HCT116 (cell line): ENCODE results near the gene PRKAG2. TPM values are rescaled to one million over a fixed set of nuclear protein-coding genes. Genes with fewer than 3 reads are reported as not detected.

Experiments used
- ATAC-seq: fragments of 200-7000 bp; cut with Tn5 transposase; 2 replicates; pipeline ENCODE4 v1.9.1; 2020; ENCODE audit warnings: mild to moderate bottlenecking, moderate library complexity
- BruUV-seq: library from RNA; stranded (reverse); fragments of 400-500 nt; replicated peaks from 2 replicates; lab custom pipeline; 2021; lab: Mats Ljungman, UMichigan
- CTCF ChIA-PET: fragments of 300-600 bp; sonication (Branson Sonifier 250); formaldehyde crosslinking; loops from one replicate; lab custom pipeline; 2021; ENCODE audit warnings: antibody characterized with exemption; lab: Charles Lee
- POLR2A ChIA-PET: fragments of 300-600, 350-600 bp; sonication (Branson Sonifier 250); formaldehyde crosslinking; loops from one replicate; lab custom pipeline; 2021; ENCODE audit warnings: antibody characterized with exemption; lab: Charles Lee
- RAD21 ChIA-PET, 2 experiments: fragments of 300-600 bp; sonication (Branson Sonifier 250); formaldehyde crosslinking; loops; one replicate each; lab custom pipeline; 2023; ENCODE audit warnings: low total read pairs in 2 of 2; ENCODE audit not compliant: uncharacterized antibody in 2 of 2, unreplicated experiment in 2 of 2, low non-redundant PET in 1 of 2; lab: Charles Lee
- DNase-seq: peaks from one replicate; pipeline ENCODE4 v3.0.0-alpha.2; 2010; ENCODE audit warnings: low read depth, low spot score
- H2AFZ ChIP-seq: fragments of 200-600 bp; shearing (Covaris generic), sonication (generic); 2 replicates; pipeline ENCODE4 v1.6.1; 2017; ENCODE audit warnings: low read depth, mixed run types, mixed read lengths, antibody characterized with exemption, low read length; ENCODE audit not compliant: poor library complexity, severe bottlenecking
- H3K27ac ChIP-seq: 2 replicates; pipeline ENCODE4 v1.5.1; 2012; ENCODE audit warnings: low read depth, low read length
- H3K27me3 ChIP-seq: fragments of 200-600 bp; sonication (generic); 2 replicates; pipeline ENCODE4 v1.6.1; 2016; ENCODE audit warnings: mixed run types, low read length, mixed read lengths; ENCODE audit not compliant: insufficient read depth
- H3K36me3 ChIP-seq, 2 experiments: fragments of 200-500 bp in 1 of 2; fragments of 200-600 bp in 1 of 2; sonication (Bioruptor generic) in 1 of 2; sonication (generic) in 1 of 2; 2 replicates each; pipeline versions ENCODE4 v1.5.1 to v1.6.1; 2014 to 2016; ENCODE audit warnings: low read length in 2 of 2, inconsistent platforms in 1 of 2, mixed read lengths in 1 of 2, mixed run types in 1 of 2; ENCODE audit not compliant: insufficient read depth in 2 of 2, control insufficient read depth in 1 of 2
- H3K4me1 ChIP-seq, 2 experiments: fragments of 200-600 bp in 1 of 2; sonication (generic) in 1 of 2; 2 replicates each; pipeline versions ENCODE4 v1.5.1 to v1.6.1; 2012 to 2017; ENCODE audit warnings: low read length in 2 of 2, inconsistent platforms in 1 of 2, mild to moderate bottlenecking in 1 of 2, mixed read lengths in 1 of 2, mixed run types in 1 of 2, moderate library complexity in 1 of 2; ENCODE audit not compliant: insufficient read depth in 2 of 2, control insufficient read depth in 1 of 2
- H3K4me2 ChIP-seq: fragments of 200-600 bp; sonication (generic); 2 replicates; pipeline ENCODE4 v1.6.1; 2017; ENCODE audit warnings: mixed run types, low read length, mixed read lengths
- H3K4me3 ChIP-seq, 2 experiments: fragments of 200-600 bp in 1 of 2; sonication (generic) in 1 of 2; replicated peaks in 1 of 2; 2 replicates each; pipeline ENCODE4 v1.5.1; 2011 to 2016; ENCODE audit warnings: low read length in 2 of 2, control low read depth in 1 of 2, low read depth in 1 of 2, mild to moderate bottlenecking in 1 of 2, mixed read lengths in 1 of 2, mixed run types in 1 of 2
- H3K79me2 ChIP-seq: fragments of 200-600 bp; sonication (generic); 2 replicates; pipeline ENCODE4 v1.6.1; 2017; ENCODE audit warnings: mild to moderate bottlenecking, mixed run types, low read length, moderate library complexity, mixed read lengths; ENCODE audit not compliant: insufficient read depth
- H3K9ac ChIP-seq: fragments of 200-600 bp; sonication (generic); 2 replicates; pipeline ENCODE4 v1.6.1; 2016; ENCODE audit warnings: low read length, mixed read lengths
- H3K9me2 ChIP-seq: fragments of 200-600 bp; sonication (generic), shearing (Covaris generic); 2 replicates; pipeline ENCODE4 v1.6.1; 2017; ENCODE audit warnings: mixed run types, mild to moderate bottlenecking, moderate library complexity; ENCODE audit not compliant: insufficient read depth
- H3K9me3 ChIP-seq, 2 experiments: fragments of 200-500 bp in 1 of 2; fragments of 200-600 bp in 1 of 2; sonication (Bioruptor generic) in 1 of 2; sonication (generic) in 1 of 2; 2 replicates each; pipeline ENCODE4 v1.6.1; 2014 to 2017; ENCODE audit warnings: low read length in 2 of 2, mixed read lengths in 2 of 2, inconsistent platforms in 1 of 2, low read depth in 1 of 2, mild to moderate bottlenecking in 1 of 2, mixed run types in 1 of 2, moderate library complexity in 1 of 2; ENCODE audit not compliant: control insufficient read depth in 1 of 2, insufficient read depth in 1 of 2
- H4K20me1 ChIP-seq: fragments of 200-600 bp; sonication (generic), shearing (Covaris generic); 2 replicates; pipeline ENCODE4 v1.6.1; 2017; ENCODE audit warnings: mixed run types, mild to moderate bottlenecking, moderate library complexity; ENCODE audit not compliant: insufficient read depth
- ATF3 ChIP-seq: IDR thresholded peaks from 2 replicates; pipeline ENCODE4 v1.6.1; 2012
- CEBPB ChIP-seq: IDR thresholded peaks from 2 replicates; pipeline ENCODE4 v1.6.1; 2012; ENCODE audit warnings: low read depth
- EGR1 ChIP-seq: IDR thresholded peaks from 2 replicates; pipeline ENCODE4 v1.6.1; 2012; ENCODE audit warnings: low read depth
- ELF1 ChIP-seq: IDR thresholded peaks from 2 replicates; pipeline ENCODE4 v1.6.1; 2012; ENCODE audit warnings: low read depth, borderline replicate concordance
- EZH2 ChIP-seq: fragments of 200-600 bp; sonication (generic); IDR thresholded peaks from 2 replicates; pipeline ENCODE4 v1.6.1; 2017; ENCODE audit warnings: antibody characterized with exemption, mixed run types
- FOSL1 ChIP-seq: IDR thresholded peaks from 2 replicates; pipeline ENCODE4 v1.6.1; 2012; ENCODE audit warnings: low read depth
- JUND ChIP-seq: IDR thresholded peaks from 2 replicates; pipeline ENCODE4 v1.6.1; 2012
- MAX ChIP-seq: IDR thresholded peaks from 2 replicates; pipeline ENCODE4 v1.6.1; 2012
- POLR2AphosphoS5 ChIP-seq: IDR thresholded peaks from 2 replicates; pipeline ENCODE4 v1.6.1; 2011; ENCODE audit warnings: mild to moderate bottlenecking, low read depth, low read length, moderate library complexity
- RAD21 ChIP-seq: IDR thresholded peaks from 2 replicates; pipeline ENCODE4 v1.6.1; 2012; ENCODE audit warnings: low read depth, mild to moderate bottlenecking
- SIN3A ChIP-seq: IDR thresholded peaks from 2 replicates; pipeline ENCODE4 v1.6.1; 2012; ENCODE audit warnings: low read depth
- SP1 ChIP-seq: IDR thresholded peaks from 2 replicates; pipeline ENCODE4 v1.6.1; 2012; ENCODE audit warnings: low read depth
- SRF ChIP-seq: IDR thresholded peaks from 2 replicates; pipeline ENCODE4 v1.6.1; 2012; ENCODE audit warnings: low read depth
- TCF7L2 ChIP-seq: IDR thresholded peaks from 2 replicates; pipeline ENCODE4 v1.7.0; 2011; ENCODE audit warnings: borderline replicate concordance, inconsistent platforms; ENCODE audit not compliant: insufficient read depth, insufficient read length; ENCODE audit errors: extremely low read depth
- ZBTB33 ChIP-seq: IDR thresholded peaks from 2 replicates; pipeline ENCODE4 v1.6.1; 2011; ENCODE audit warnings: mild to moderate bottlenecking, low read length, moderate library complexity; ENCODE audit not compliant: insufficient replicate concordance; ENCODE audit errors: extremely low read depth
- ZFX ChIP-seq: fragments of 450-650 bp; IDR thresholded peaks from 2 replicates; pipeline ENCODE4 v1.6.1; 2017
- intact Hi-C: fragments of 100-400 bp; cut with micrococcal nuclease; formaldehyde crosslinking; loops from 2 replicates; pipeline ENCODE4 v1.10.0; 2022
- total RNA-seq: library from RNA; stranded (reverse); gene quantifications from one replicate; pipeline ENCODE4 v1.2.1, GENCODE V29; 2021; ENCODE audit not compliant: unreplicated experiment

Gene PRKAG2
- total RNA-seq, 1 experiment from 2014 or later, result 23.6 TPM

- no peak for TF ChIP-seq RAD21
Observed at GRCh38 chr7:151813445-151813844, 63.5 kb downstream of the PRKAG2 start (continued).

GRCh38 chr7:151812967-151813366 lies 63.9 kb downstream of the PRKAG2 start:
- POLR2A ChIA-PET, result interaction anchor here (1.1 kb wide), 1 partner anchor 16 kb away, joined by 4 read pairs; no protein-coding TSS in a partner anchor
- no peak overlapping the region for H3K9ac ChIP-seq
- no peak overlapping the region for H3K4me3 ChIP-seq
- H3K27ac ChIP-seq, result no peak overlapping the region
- no peaks in the 10 kb centered on the region for H3K79me2 ChIP-seq
- H3K4me2 ChIP-seq, result no peak overlapping the region
- no peak overlapping the region for H2AFZ ChIP-seq
- DNase-seq, result no peak
- H3K9me3 ChIP-seq, result no peaks in the 10 kb centered on the region
- no peaks in the 10 kb centered on the region for H4K20me1 ChIP-seq
- CTCF ChIA-PET, result no interaction called here
- no peaks in the 10 kb centered on the region for H3K36me3 ChIP-seq
- intact Hi-C loops, result no loop called here
- BruUV-seq, result no TSS peak
- no peak for TF ChIP-seq TCF7L2
- TF ChIP-seq, all 23 proteins: peak for 0
- no peak for ATAC-seq
- Histone ChIP-seq H3K9me2 (no peaks in the 10 kb centered on the region), H3K4me1 (peaks cover 4 to 23% of the 10 kb centered on the region in 2 experiments; a peak in 3 of 4 replicates), H3K27me3 (no peaks in the 10 kb centered on the region)
- RAD21 ChIA-PET, result no interaction called here

- Histone ChIP-seq H4K20me1 (no peaks in the 10 kb centered on the region), H3K4me1 (peaks cover 4 to 25% of the 10 kb centered on the region in 2 experiments; a peak in 3 of 4 replicates), H3K27ac (no peak overlapping the region), H2AFZ (no peak overlapping the region), H3K9ac (no peak overlapping the region), H3K4me3 (no peak overlapping the region), H3K27me3 (no peaks in the 10 kb centered on the region), H3K36me3 (no peaks in the 10 kb centered on the region), H3K9me3 (no peaks in the 10 kb centered on the region), H3K79me2 (no peaks in the 10 kb centered on the region), H3K9me2 (no peaks in the 10 kb centered on the region), H3K4me2 (no peak overlapping the region)
- DNase-seq, result no peak
- CTCF ChIA-PET, result no interaction called here
- intact Hi-C loops, result no loop called here
- no peak for TF ChIP-seq ZFX
- no peak for TF ChIP-seq MAX
- TF ChIP-seq FOSL1, result no peak
- TF ChIP-seq SRF, result no peak
- no peak for TF ChIP-seq ELF1
- no peak for TF ChIP-seq TCF7L2
- no peak for TF ChIP-seq JUND
- no peak for TF ChIP-seq SP1
- no peak for TF ChIP-seq EGR1
- TF ChIP-seq CEBPB, result no peak
- TF ChIP-seq SIN3A, result no peak
- TF ChIP-seq ATF3, result no peak
- TF ChIP-seq POLR2AphosphoS5, result no peak
- TF ChIP-seq ZBTB33, result no peak
- TF ChIP-seq EZH2, result no peak
- ATAC-seq, result no peak
- POLR2A ChIA-PET, result no interaction called here
- RAD21 ChIA-PET, result no interaction called here
- no TSS peak for BruUV-seq
Observed at GRCh38 chr7:151810441-151811232, 66.3 kb downstream of the PRKAG2 start.
